ENCODE data around the gene STMN1. TPM values are rescaled to one million over a fixed set of nuclear protein-coding genes. Genes with fewer than 3 reads are reported as not detected.

The STMN1 gene
- total RNA-seq, 4 donors from 2014 or later, result 11.6 to 39.2 (median 17.0) TPM

DNA sequence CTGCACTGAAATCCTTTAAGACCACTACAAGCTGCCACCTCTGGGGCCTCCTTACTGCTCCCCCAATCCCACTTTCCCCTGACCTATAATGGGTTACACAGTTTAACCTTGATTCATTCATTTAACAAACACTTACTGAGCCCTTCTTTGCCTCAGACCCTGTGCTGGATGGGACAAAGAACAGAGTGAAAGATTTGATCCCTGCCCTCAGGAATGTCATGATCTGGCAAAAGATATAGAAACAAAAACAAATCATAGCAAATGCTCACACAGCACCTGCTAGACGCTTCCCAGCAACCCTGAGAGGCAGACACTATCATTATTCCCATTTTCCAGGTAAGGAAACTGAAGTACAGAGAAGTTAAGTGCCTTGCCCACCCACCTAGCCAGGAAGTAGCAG lies 39.9 kb downstream of the STMN1 start:
- H3K36me3 ChIP-seq, result peaks cover 0 to 4% of the 10 kb centered on the region in 2 donors
- H3K27me3 ChIP-seq, result no peaks in the 10 kb centered on the region
- H3K27ac ChIP-seq, result no peak overlapping the region
- intact Hi-C loops (cut with DNase I), result no loop called here
- TF ChIP-seq POLR2A (IDR thresholded peaks at IDR 0.05), result no peak
- TF ChIP-seq, protein P1, sequence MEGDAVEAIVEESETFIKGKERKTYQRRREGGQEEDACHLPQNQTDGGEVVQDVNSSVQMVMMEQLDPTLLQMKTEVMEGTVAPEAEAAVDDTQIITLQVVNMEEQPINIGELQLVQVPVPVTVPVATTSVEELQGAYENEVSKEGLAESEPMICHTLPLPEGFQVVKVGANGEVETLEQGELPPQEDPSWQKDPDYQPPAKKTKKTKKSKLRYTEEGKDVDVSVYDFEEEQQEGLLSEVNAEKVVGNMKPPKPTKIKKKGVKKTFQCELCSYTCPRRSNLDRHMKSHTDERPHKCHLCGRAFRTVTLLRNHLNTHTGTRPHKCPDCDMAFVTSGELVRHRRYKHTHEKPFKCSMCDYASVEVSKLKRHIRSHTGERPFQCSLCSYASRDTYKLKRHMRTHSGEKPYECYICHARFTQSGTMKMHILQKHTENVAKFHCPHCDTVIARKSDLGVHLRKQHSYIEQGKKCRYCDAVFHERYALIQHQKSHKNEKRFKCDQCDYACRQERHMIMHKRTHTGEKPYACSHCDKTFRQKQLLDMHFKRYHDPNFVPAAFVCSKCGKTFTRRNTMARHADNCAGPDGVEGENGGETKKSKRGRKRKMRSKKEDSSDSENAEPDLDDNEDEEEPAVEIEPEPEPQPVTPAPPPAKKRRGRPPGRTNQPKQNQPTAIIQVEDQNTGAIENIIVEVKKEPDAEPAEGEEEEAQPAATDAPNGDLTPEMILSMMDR (IDR thresholded peaks at IDR 0.05), result no peak
- no peaks in the 10 kb centered on the region for H3K9me3 ChIP-seq
- DNase-seq, result no peak
- WGBS, 2 donors, result 79 to 88% methylated on average over 1 of the region's 1 CpG
- H3K4me3 ChIP-seq (replicated peaks in 1 of 3), result no peak overlapping the region
- peaks cover 0 to 3% of the 10 kb centered on the region in 2 donors for H3K4me1 ChIP-seq

DNA sequence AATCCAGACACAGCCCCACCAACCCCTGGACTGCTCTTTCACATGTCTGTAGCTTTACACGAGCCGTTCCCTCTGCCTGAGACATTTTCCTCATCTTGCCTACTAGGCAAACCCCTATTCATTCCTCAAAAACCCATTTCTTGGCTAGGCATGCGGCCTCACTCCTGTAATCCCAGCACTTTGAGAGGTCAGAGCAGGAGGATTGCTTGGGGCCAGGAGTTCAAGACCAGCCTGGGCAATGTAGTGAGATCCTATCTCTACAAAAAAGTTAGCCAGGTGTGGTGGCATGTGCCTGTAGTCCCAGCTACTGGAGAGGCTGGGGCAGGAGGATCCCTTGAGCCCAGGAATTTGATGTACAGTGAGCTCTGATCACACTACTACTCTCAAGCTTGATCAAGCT lies 41.8 kb downstream of the STMN1 start:
- WGBS, 2 donors, result 93 to 97% methylated on average over 3 of the region's 3 CpGs
- no peak overlapping the region for H3K4me3 ChIP-seq (replicated peaks in 1 of 3)
- H3K36me3 ChIP-seq, result peaks cover 0 to 4% of the 10 kb centered on the region in 2 donors
- H3K9me3 ChIP-seq, result no peaks in the 10 kb centered on the region
- H3K4me1 ChIP-seq, result peaks cover 0 to 9% of the 10 kb centered on the region in 2 donors
- no peaks in the 10 kb centered on the region for H3K27me3 ChIP-seq
- DNase-seq, result no peak
- no peak for TF ChIP-seq POLR2A (IDR thresholded peaks at IDR 0.05)
- TF ChIP-seq, protein P1 (IDR thresholded peaks at IDR 0.05), result no peak
- intact Hi-C loops (cut with DNase I), result no loop called here
- H3K27ac ChIP-seq, result no peak overlapping the region

DNA sequence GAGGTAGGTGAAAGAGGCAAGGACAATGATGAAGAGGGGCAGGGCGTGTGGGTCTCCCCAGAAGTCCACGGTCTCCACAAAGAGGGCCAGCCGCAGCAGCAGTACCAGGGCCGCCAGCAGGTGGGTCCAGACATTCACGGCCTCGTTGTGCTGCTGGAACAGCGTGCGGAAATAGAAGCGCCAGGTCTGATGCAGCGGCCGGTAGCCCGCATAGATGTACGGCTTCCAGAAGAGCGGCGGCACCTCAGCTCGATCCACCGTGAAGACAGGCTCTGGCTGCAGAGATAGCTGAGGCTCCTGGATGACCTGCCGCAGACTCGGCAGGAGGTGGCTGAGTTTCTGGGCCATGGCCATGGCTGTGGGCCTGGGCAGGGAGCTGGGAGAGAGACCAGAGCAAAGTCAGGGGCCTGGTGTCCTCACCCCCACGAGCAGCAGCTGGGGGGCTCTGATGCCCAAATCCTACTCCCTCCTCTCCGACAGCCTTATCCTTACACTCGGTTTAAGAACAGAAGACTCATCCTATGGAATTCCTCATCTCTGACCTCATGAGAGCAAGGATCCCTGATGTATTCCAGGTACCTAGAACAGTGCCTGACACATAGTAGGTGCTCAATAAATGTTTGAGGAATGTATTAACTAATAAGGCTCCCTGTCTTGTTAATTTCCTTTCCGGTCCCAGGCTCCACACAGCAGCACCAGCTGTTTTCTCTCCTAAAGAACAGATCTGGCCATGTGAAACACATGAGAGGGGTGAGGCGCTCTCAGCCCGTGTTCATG lies 42.5 kb downstream of the STMN1 start:
- peaks cover 5 to 14% of the 10 kb centered on the region in 2 donors for H3K4me1 ChIP-seq
- H3K27ac ChIP-seq, result no peak overlapping the region
- TF ChIP-seq, protein P1 (IDR thresholded peaks at IDR 0.05), result no peak
- TF ChIP-seq POLR2A (IDR thresholded peaks at IDR 0.05), result no peak
- no peaks in the 10 kb centered on the region for H3K9me3 ChIP-seq
- intact Hi-C loops (cut with DNase I), result no loop called here
- WGBS, 2 donors, result 92 to 95% methylated on average over 23 to 25 of the region's 25 CpGs
- peaks cover 0 to 4% of the 10 kb centered on the region in 2 donors for H3K36me3 ChIP-seq
- H3K27me3 ChIP-seq, result no peaks in the 10 kb centered on the region
- no peak overlapping the region for H3K4me3 ChIP-seq (replicated peaks in 1 of 3)
- DNase-seq, result no peak

DNA sequence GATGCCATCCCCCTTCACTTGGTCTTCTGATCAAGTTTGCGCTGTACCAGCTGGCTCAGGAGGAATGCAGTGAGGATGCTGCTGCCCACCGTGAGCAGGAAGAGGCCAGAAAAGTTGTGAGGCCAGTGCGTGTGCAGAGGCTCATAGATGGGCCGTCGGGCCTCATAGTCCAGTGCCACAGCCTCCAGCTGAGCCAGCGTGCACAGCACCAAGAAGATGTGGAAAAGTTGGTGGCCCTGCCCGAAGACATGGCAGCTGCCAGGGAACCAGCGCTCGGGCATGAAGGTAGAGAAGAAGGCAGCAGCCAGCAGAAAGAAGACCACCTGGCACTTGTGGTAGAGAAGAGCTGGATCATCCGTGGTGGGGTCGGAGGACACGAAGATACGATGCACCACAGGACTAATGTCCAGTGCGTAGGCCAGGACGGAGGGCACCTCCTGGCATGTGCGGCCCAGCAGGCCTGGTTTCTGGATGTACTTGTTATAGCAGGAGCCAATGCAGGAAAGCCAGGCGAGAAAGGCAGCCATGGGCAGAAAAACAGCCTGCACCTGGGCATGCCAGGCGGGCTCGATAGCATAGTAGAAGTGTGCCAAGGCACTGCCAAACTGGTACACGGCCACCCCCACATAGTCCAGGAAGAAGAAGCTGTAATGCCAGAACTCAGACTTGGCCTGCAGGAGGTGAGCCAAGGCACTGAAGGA lies 43.3 kb downstream of the STMN1 start:
- DNase-seq, result no peak

More for the DNA sequence above, 43.3 kb downstream of the STMN1 start:
- TF ChIP-seq POLR2A (IDR thresholded peaks at IDR 0.05), result no peak
- TF ChIP-seq, protein P1 (IDR thresholded peaks at IDR 0.05), result no peak
- 94 to 96% methylated on average over 20 of the region's 20 CpGs for whole genome bisulfite sequencing, 2 donors
- H3K4me3 ChIP-seq (replicated peaks in 1 of 3), result no peak overlapping the region
- intact Hi-C loops (cut with DNase I), result no loop called here
- no peaks in the 10 kb centered on the region for H3K27me3 ChIP-seq
- H3K9me3 ChIP-seq, result no peaks in the 10 kb centered on the region
- no peak overlapping the region for H3K27ac ChIP-seq
- H3K4me1 ChIP-seq, result peaks cover 6 to 15% of the 10 kb centered on the region in 2 donors
- peaks cover 0 to 4% of the 10 kb centered on the region in 2 donors for H3K36me3 ChIP-seq
